ENCODE data around the gene ZNF627. TPM values are rescaled to one million over a fixed set of nuclear protein-coding genes. Genes with fewer than 3 reads are reported as not detected.
"Not testable (repeated sequence)": the region's sequence is repeated elsewhere in the genome, so short reads cannot be mapped to it uniquely, and the experiment has no call there.

The ZNF627 gene
- total and polyA plus RNA-seq, 2 donors (not counting 1 experiment from before 2014, with no cell fraction given): 10.8 to 26.3 TPM

GRCh38 chr19:11617180-11618062 is 20.1 kb downstream of the ZNF627 start:
- H3K27me3 ChIP-seq (ENCODE audit: control insufficient read depth, insufficient read depth, low read length): no peaks in the 10 kb centered on the region
- DNase-seq (ENCODE audit: low read depth in 2 of 2): peak; percentile 16
- no peak overlapping the region for H3K9ac ChIP-seq (ENCODE audit: insufficient read depth, low read length)
- no peak overlapping the region for H3K4me2 ChIP-seq (ENCODE audit: extremely low read depth, insufficient read depth, low read length)
- no peaks in the 10 kb centered on the region for H3K4me1 ChIP-seq (ENCODE audit: control insufficient read depth, extremely low read depth, insufficient read depth, low read length)
- no peak for TF ChIP-seq CTCF (conservative IDR thresholded peaks at IDR 0.05 in 1 of 2, IDR thresholded peaks at IDR 0.05 in 1 of 2; ENCODE audit: low read depth in 1 of 2, low read length in 2 of 2)
- no peak for TF ChIP-seq EZH2 (IDR thresholded peaks at IDR 0.05; ENCODE audit: low read length, missing control alignments)
- no peak overlapping the region for H3K27ac ChIP-seq (ENCODE audit: insufficient read depth, low read length)
- no peak overlapping the region for H3K4me3 ChIP-seq (replicated peaks in 1 of 4; ENCODE audit: control extremely low read depth in 1 of 4, insufficient read depth in 1 of 4, low read depth in 3 of 4, low read length in 4 of 4)
- H3K9me3 ChIP-seq (ENCODE audit: control insufficient read depth, insufficient read depth, low read depth, low read length): peaks cover 17% of the 10 kb centered on the region
- peaks cover 27% of the 10 kb centered on the region for H3K36me3 ChIP-seq (ENCODE audit: control insufficient read depth, insufficient read depth, low read length)
- no peak overlapping the region for H2AFZ ChIP-seq (ENCODE audit: low read length)
- H3K79me2 ChIP-seq (ENCODE audit: control insufficient read depth, insufficient read depth, low read length): no peaks in the 10 kb centered on the region
- no peaks in the 10 kb centered on the region for H4K20me1 ChIP-seq (ENCODE audit: control insufficient read depth, extremely low read depth, insufficient read depth, low read length)

GRCh38 chr19:11620553-11620952 is 23.3 kb downstream of the ZNF627 start:
- H3K4me3 ChIP-seq (replicated peaks in 1 of 4; ENCODE audit: control extremely low read depth in 1 of 4, insufficient read depth in 1 of 4, low read depth in 3 of 4, low read length in 4 of 4): no peak overlapping the region
- no peak overlapping the region for H3K27ac ChIP-seq (ENCODE audit: insufficient read depth, low read length)
- H4K20me1 ChIP-seq (ENCODE audit: control insufficient read depth, extremely low read depth, insufficient read depth, low read length): no peaks in the 10 kb centered on the region
- no peaks in the 10 kb centered on the region for H3K79me2 ChIP-seq (ENCODE audit: control insufficient read depth, insufficient read depth, low read length)
- no peak overlapping the region for H2AFZ ChIP-seq (ENCODE audit: low read length)
- no peak for TF ChIP-seq EZH2 (IDR thresholded peaks at IDR 0.05; ENCODE audit: low read length, missing control alignments)
- no peak for TF ChIP-seq CTCF (conservative IDR thresholded peaks at IDR 0.05 in 1 of 2, IDR thresholded peaks at IDR 0.05 in 1 of 2; ENCODE audit: low read depth in 1 of 2, low read length in 2 of 2)
- no peak overlapping the region for H3K4me2 ChIP-seq (ENCODE audit: extremely low read depth, insufficient read depth, low read length)
- DNase-seq (ENCODE audit: low read depth in 2 of 2): no peak
- H3K36me3 ChIP-seq (ENCODE audit: control insufficient read depth, insufficient read depth, low read length): peaks cover 26% of the 10 kb centered on the region
- H3K4me1 ChIP-seq (ENCODE audit: control insufficient read depth, extremely low read depth, insufficient read depth, low read length): no peaks in the 10 kb centered on the region
- no peak overlapping the region for H3K9ac ChIP-seq (ENCODE audit: insufficient read depth, low read length)
- peaks cover 17% of the 10 kb centered on the region for H3K9me3 ChIP-seq (ENCODE audit: control insufficient read depth, insufficient read depth, low read depth, low read length)
- H3K27me3 ChIP-seq (ENCODE audit: control insufficient read depth, insufficient read depth, low read length): no peaks in the 10 kb centered on the region

GRCh38 chr19:11622401-11622800 is 25.1 kb downstream of the ZNF627 start:
- not testable (repeated sequence) for H3K4me3 ChIP-seq (replicated peaks in 1 of 4; ENCODE audit: control extremely low read depth in 1 of 4, insufficient read depth in 1 of 4, low read depth in 3 of 4, low read length in 4 of 4); H3K4me2 ChIP-seq (ENCODE audit: extremely low read depth, insufficient read depth, low read length); H3K27me3 ChIP-seq (ENCODE audit: control insufficient read depth, insufficient read depth, low read length); H3K27ac ChIP-seq (ENCODE audit: insufficient read depth, low read length); H3K9ac ChIP-seq (ENCODE audit: insufficient read depth, low read length); H2AFZ ChIP-seq (ENCODE audit: low read length); H4K20me1 ChIP-seq (ENCODE audit: control insufficient read depth, extremely low read depth, insufficient read depth, low read length); H3K79me2 ChIP-seq (ENCODE audit: control insufficient read depth, insufficient read depth, low read length); H3K9me3 ChIP-seq (ENCODE audit: control insufficient read depth, insufficient read depth, low read depth, low read length); H3K4me1 ChIP-seq (ENCODE audit: control insufficient read depth, extremely low read depth, insufficient read depth, low read length)
- DNase-seq (ENCODE audit: low read depth in 2 of 2): peak in 1 of 2 donors; percentile 27
- H3K36me3 ChIP-seq (ENCODE audit: control insufficient read depth, insufficient read depth, low read length): peaks cover 14% of the 10 kb centered on the region
